Measurements from ENCODE around the gene RAG2. TPM values are rescaled to one million over a fixed set of nuclear protein-coding genes. Genes with fewer than 3 reads are reported as not detected.

The RAG2 gene
- under 1 TPM in 1 of 2 donors, not detected in 1; 0.10 TPM for total RNA-seq
- under 1 TPM in 1 of 2 donors, not detected in 1; 0.35 TPM for polyA plus RNA-seq (ENCODE audit: insufficient read length in 2 of 2)
- long read RNA-seq, donor 1, result 0 reads
- long read RNA-seq, donor 2, result 0 reads
- long read RNA-seq, donor 3, result 0 reads
- long read RNA-seq, donor 4, result 0 reads

DNA sequence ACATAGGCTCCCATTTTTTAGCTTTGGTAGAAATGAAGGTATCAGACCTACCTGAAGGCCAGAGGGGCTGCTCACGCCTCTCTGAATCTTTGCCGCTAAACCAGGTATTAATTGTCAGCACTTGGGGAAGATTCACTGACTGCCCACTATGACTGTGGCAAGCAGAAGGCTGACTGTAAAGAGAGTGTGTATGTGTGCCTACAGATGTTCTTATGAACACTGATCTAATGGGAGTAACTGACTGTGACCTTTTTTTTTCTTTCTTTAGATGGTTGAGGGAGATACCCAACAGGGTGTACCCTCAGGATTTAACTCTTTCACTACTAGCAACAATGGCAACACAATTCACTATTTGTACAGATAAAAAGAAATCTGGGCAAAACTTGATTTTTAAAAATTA lies at the start of gene RAG2:
TSS of gene RAG2 (minus strand) at position 186 of the 400 bp plus-strand sequence. CDS start 4,068 bp downstream, outside the sequence.
- no peak for DNase-seq (ENCODE audit: low read depth in 4 of 6, low spot score in 6 of 6)
- no peaks in the 10 kb centered on the region for H3K27me3 ChIP-seq (ENCODE audit: control insufficient read depth, insufficient read depth, low read length)
- H3K9me3 ChIP-seq (ENCODE audit: control insufficient read depth, insufficient read depth, low read length), result no peaks in the 10 kb centered on the region
- H3K4me1 ChIP-seq (ENCODE audit: control insufficient read depth, insufficient read depth, low read length), result no peaks in the 10 kb centered on the region
- no peak within 1 kb of the TSS for H3K27ac ChIP-seq (ENCODE audit: low read depth, low read length)
- no peak within 1 kb of the TSS for H3K4me3 ChIP-seq (ENCODE audit: low read depth, low read length)
- H3K36me3 ChIP-seq (ENCODE audit: control insufficient read depth, insufficient read depth, low read length), result no peaks in the 10 kb centered on the region
- WGBS (ENCODE audit: insufficient coverage), result 92% methylated on average over 2 of the region's 2 CpGs

DNA sequence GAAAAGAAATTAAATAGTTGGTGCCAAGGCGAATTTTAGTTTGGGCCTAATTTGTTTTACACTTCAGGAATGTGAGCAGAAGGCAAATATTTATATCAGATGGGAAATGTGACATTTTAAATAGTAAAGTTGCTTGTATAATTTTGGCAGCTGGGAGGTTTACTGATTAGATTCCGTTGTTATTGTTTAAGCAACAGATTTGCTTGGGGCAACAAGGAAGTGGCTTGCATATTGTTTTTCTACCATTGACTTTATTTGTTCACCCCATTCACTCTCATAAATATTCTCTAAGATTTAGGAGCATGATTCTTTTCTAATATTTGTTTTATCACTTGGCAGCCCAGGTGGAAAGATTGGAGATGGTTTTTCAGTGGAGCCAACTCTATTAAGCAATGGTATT lies 40.5 kb upstream of the RAG2 start:
- Histone ChIP-seq H3K4me1 (ENCODE audit: control insufficient read depth, insufficient read depth, low read length) (no peaks in the 10 kb centered on the region), H3K27ac (ENCODE audit: low read depth, low read length) (no peak overlapping the region), H3K36me3 (ENCODE audit: control insufficient read depth, insufficient read depth, low read length) (no peaks in the 10 kb centered on the region), H3K4me3 (ENCODE audit: low read depth, low read length) (no peak overlapping the region), H3K27me3 (ENCODE audit: control insufficient read depth, insufficient read depth, low read length) (no peaks in the 10 kb centered on the region), H3K9me3 (ENCODE audit: control insufficient read depth, insufficient read depth, low read length) (no peaks in the 10 kb centered on the region)
- WGBS (ENCODE audit: insufficient coverage), result 80% methylated on average over 1 of the region's 2 CpGs
- peak in 1 of 6 donors; percentile 44 for DNase-seq (ENCODE audit: low read depth in 4 of 6, low spot score in 6 of 6)

DNA sequence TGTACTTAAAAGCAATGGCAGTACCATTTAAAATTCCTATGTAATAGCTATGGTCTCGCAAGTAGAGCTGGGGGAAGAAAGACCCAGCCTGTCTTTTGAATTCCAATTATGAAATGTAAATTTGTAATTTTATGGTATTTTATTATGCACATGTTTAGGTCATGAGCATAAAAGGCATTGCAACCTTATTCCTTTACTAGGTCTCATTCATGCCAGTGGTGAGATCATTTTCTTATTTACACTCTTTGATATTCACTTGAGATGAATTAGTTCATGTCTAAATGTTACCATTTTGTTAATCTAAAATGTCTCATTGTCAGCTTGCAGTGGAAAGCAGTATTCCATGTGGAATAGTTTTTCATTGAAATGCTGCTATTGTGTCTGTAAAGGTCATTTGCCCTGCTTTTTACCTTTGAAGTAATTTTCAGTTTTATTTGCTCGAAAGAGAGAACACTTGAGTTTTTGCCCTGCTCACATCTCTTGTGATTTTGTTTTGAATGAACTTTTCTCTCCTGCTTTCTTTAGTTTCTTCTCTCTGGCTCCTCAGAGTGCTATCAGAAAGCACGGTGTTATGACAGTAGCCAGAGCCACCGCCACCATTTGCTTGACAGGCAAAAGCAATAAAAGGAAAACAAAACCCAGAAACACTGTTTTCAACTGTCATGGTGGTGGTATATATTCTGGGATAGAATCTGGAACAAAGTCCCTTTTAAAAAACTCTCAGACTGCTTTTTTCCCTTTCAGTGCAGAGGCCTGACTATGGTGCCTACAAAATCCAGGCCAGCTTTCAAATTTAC lies 37.2 kb upstream of the RAG2 start:
- Histone ChIP-seq H3K4me1 (ENCODE audit: control insufficient read depth, insufficient read depth, low read length) (no peaks in the 10 kb centered on the region), H3K9me3 (ENCODE audit: control insufficient read depth, insufficient read depth, low read length) (no peaks in the 10 kb centered on the region), H3K27ac (ENCODE audit: low read depth, low read length) (no peak overlapping the region), H3K4me3 (ENCODE audit: low read depth, low read length) (no peak overlapping the region), H3K36me3 (ENCODE audit: control insufficient read depth, insufficient read depth, low read length) (no peaks in the 10 kb centered on the region), H3K27me3 (ENCODE audit: control insufficient read depth, insufficient read depth, low read length) (no peaks in the 10 kb centered on the region)
- WGBS (ENCODE audit: insufficient coverage), result no CpG with 5 or more reads among the region's 4 CpGs
- no peak for DNase-seq (ENCODE audit: low read depth in 4 of 6, low spot score in 6 of 6)

DNA sequence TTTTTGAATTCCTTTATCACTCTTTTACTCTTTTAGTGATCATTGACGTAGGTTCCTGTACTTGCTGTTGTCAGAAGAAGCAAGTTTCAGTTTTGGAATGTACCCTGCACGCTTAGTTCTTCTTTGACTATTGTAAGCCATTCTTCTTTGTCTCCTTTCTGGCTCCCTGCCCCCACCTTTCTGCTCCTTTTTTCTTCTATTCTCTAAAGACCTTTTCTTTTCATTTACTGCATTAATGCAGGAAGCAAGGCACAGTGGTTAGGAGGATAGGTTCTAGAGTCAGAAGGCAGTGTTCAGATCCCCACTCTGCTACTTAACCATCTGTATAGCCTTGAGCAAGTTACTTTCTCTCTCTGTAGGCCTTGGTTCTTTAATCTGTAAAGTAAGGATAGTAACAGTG lies 33.7 kb upstream of the RAG2 start:
- DNase-seq (ENCODE audit: low read depth in 4 of 6, low spot score in 6 of 6), result no peak
- H3K27me3 ChIP-seq (ENCODE audit: control insufficient read depth, insufficient read depth, low read length), result no peaks in the 10 kb centered on the region
- 47% methylated on average over 2 of the region's 2 CpGs for WGBS (ENCODE audit: insufficient coverage)

DNA sequence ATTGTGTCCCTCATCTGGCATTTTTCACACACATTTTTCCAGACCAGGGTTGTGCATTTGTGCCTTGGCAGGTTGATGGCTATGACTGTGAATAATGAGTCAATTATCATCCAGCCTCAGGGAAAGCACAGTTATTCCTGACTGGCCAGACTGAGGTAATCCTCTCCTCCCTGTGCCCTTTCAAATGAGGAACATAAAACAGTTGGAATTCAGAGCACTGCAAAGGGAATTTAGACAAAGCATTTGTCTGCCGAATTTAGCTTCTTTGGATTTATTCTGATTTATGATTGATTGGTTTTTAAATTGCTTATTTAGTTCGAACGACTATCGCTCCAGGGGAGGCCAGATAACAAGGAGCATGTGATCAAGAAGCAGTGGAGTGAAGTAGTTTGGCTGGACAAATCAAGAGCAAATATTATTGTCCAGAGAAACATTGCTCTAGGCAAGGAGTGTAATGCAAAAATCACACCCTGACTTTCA lies 30.8 kb upstream of the RAG2 start:
- peak in 1 of 6 donors; percentile 79 for DNase-seq (ENCODE audit: low read depth in 4 of 6, low spot score in 6 of 6)
- Histone ChIP-seq H3K36me3 (ENCODE audit: control insufficient read depth, insufficient read depth, low read length) (peaks cover 2% of the 10 kb centered on the region), H3K9me3 (ENCODE audit: control insufficient read depth, insufficient read depth, low read length) (no peaks in the 10 kb centered on the region), H3K27me3 (ENCODE audit: control insufficient read depth, insufficient read depth, low read length) (no peaks in the 10 kb centered on the region), H3K4me1 (ENCODE audit: control insufficient read depth, insufficient read depth, low read length) (no peaks in the 10 kb centered on the region), H3K4me3 (ENCODE audit: low read depth, low read length) (no peak overlapping the region), H3K27ac (ENCODE audit: low read depth, low read length) (no peak overlapping the region)
- 26% methylated on average over 4 of the region's 4 CpGs for WGBS (ENCODE audit: insufficient coverage)

More for the DNA sequence above, 33.7 kb upstream of the RAG2 start:
- Histone ChIP-seq H3K36me3 (ENCODE audit: control insufficient read depth, insufficient read depth, low read length) (no peaks in the 10 kb centered on the region), H3K4me1 (ENCODE audit: control insufficient read depth, insufficient read depth, low read length) (no peaks in the 10 kb centered on the region), H3K9me3 (ENCODE audit: control insufficient read depth, insufficient read depth, low read length) (no peaks in the 10 kb centered on the region), H3K27ac (ENCODE audit: low read depth, low read length) (no peak overlapping the region), H3K4me3 (ENCODE audit: low read depth, low read length) (no peak overlapping the region)

DNA sequence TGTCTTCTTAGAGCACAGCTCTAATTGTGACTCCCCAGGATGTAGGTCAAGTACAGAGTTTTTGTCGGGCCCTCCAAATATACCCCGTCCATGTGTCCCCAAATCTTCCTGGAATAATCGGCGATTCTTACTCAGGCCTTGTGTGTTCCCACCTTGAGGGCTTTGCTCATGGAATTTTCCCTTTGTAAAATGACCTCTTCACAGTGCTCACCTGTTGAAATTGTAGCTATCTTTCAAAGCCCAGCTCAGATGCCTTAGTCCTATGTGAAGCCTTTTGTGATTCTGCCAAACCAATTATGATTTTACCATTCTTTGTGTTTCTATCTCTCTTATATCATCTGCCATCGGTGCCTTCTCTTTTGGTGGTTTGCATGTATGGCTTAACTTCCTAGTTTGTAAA lies 30.1 kb upstream of the RAG2 start:
- H3K4me1 ChIP-seq (ENCODE audit: control insufficient read depth, insufficient read depth, low read length), result no peaks in the 10 kb centered on the region

DNA sequence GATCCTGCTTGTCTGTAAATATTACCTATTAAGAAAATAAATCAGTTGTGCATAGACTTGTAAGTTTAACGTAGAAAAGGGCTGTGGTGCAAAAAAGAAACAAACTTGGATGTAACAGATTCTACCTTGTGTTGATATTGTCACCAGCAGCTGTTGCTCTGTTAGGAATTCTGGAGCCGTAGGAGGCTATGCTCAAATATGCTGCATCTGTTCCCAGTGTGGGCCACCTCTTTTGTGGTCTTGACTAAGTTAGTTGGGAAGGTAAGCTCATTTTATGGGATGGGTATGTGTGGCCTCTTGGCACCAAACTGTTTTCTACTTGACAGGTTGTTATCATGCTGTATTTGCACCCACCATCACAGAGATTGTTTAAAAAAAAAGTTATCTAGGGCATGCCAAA lies 29.4 kb upstream of the RAG2 start:
- Histone ChIP-seq H3K4me3 (ENCODE audit: low read depth, low read length) (no peak overlapping the region), H3K27ac (ENCODE audit: low read depth, low read length) (no peak overlapping the region), H3K36me3 (ENCODE audit: control insufficient read depth, insufficient read depth, low read length) (peaks cover 2% of the 10 kb centered on the region), H3K4me1 (ENCODE audit: control insufficient read depth, insufficient read depth, low read length) (no peaks in the 10 kb centered on the region), H3K9me3 (ENCODE audit: control insufficient read depth, insufficient read depth, low read length) (no peaks in the 10 kb centered on the region), H3K27me3 (ENCODE audit: control insufficient read depth, insufficient read depth, low read length) (no peaks in the 10 kb centered on the region)
- DNase-seq (ENCODE audit: low read depth in 4 of 6, low spot score in 6 of 6), result no peak
- 89% methylated on average over 2 of the region's 2 CpGs for WGBS (ENCODE audit: insufficient coverage)

More for the DNA sequence above, 30.1 kb upstream of the RAG2 start:
- Histone ChIP-seq H3K36me3 (ENCODE audit: control insufficient read depth, insufficient read depth, low read length) (peaks cover 2% of the 10 kb centered on the region), H3K9me3 (ENCODE audit: control insufficient read depth, insufficient read depth, low read length) (no peaks in the 10 kb centered on the region), H3K4me3 (ENCODE audit: low read depth, low read length) (no peak overlapping the region), H3K27ac (ENCODE audit: low read depth, low read length) (no peak overlapping the region), H3K27me3 (ENCODE audit: control insufficient read depth, insufficient read depth, low read length) (no peaks in the 10 kb centered on the region)
- no peak for DNase-seq (ENCODE audit: low read depth in 4 of 6, low spot score in 6 of 6)
- WGBS (ENCODE audit: insufficient coverage), result 81% methylated on average over 3 of the region's 5 CpGs

DNA sequence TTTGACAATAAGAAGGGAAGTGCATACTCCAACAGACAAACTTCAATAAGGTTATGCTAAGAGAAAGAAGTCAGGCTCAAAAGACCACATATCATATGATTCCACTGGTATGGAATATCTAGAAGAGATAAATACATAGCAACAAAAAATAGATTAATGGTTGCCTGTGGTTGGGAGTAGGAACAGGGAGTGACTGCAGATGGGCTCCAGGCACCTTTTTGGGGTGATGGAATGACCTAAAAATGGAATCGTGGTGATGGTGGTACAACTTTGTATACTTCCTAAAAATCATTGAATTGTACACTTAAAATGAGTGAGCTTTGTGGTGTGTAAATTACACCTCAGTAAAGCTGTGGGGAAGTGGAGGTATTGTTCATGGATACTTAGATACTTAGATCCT lies 29.0 kb upstream of the RAG2 start:
- H3K4me3 ChIP-seq (ENCODE audit: low read depth, low read length), result no peak overlapping the region
- no peaks in the 10 kb centered on the region for H3K27me3 ChIP-seq (ENCODE audit: control insufficient read depth, insufficient read depth, low read length)
- H3K27ac ChIP-seq (ENCODE audit: low read depth, low read length), result no peak overlapping the region
- no peaks in the 10 kb centered on the region for H3K9me3 ChIP-seq (ENCODE audit: control insufficient read depth, insufficient read depth, low read length)
- no peak for DNase-seq (ENCODE audit: low read depth in 4 of 6, low spot score in 6 of 6)
- H3K4me1 ChIP-seq (ENCODE audit: control insufficient read depth, insufficient read depth, low read length), result no peaks in the 10 kb centered on the region
- WGBS (ENCODE audit: insufficient coverage), result no CpG with 5 or more reads among the region's 1 CpG
- H3K36me3 ChIP-seq (ENCODE audit: control insufficient read depth, insufficient read depth, low read length), result peaks cover 2% of the 10 kb centered on the region

DNA sequence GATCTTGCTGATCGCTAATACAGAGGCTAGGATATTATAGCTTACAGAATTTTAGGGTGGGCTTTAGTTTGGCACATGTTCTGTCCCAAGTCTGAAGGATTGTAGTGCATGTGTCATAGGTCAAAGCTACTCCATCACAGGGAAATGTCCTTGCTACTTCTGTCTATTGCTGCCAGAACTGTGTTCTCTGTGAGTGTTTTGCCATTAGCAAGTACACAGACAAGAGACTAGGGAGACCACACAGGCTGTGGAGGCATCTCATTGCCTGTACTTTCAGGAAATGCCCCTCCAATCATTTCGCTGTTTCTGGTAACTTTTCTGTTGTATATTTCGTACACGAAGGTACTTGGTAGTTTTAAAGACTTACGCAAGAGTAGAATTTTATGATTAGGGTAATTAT lies 25.5 kb upstream of the RAG2 start:
- Histone ChIP-seq H3K4me1 (ENCODE audit: control insufficient read depth, insufficient read depth, low read length) (no peaks in the 10 kb centered on the region), H3K27me3 (ENCODE audit: control insufficient read depth, insufficient read depth, low read length) (no peaks in the 10 kb centered on the region), H3K4me3 (ENCODE audit: low read depth, low read length) (no peak overlapping the region), H3K9me3 (ENCODE audit: control insufficient read depth, insufficient read depth, low read length) (no peaks in the 10 kb centered on the region), H3K36me3 (ENCODE audit: control insufficient read depth, insufficient read depth, low read length) (peaks cover 2% of the 10 kb centered on the region), H3K27ac (ENCODE audit: low read depth, low read length) (no peak overlapping the region)
- no peak for DNase-seq (ENCODE audit: low read depth in 4 of 6, low spot score in 6 of 6)
- 100% methylated on average over 1 of the region's 5 CpGs for WGBS (ENCODE audit: insufficient coverage)
